Duodenal mucosa (tissue), 2 donors: ENCODE results near the gene GABBR2.

ENCODE experiments used
- H3K27ac ChIP-seq: one replicate; pipeline ENCODE4 v1.7.0; 2013; ENCODE audit warnings: low read depth, low read length
- H3K27me3 ChIP-seq, 2 donors: one replicate each; pipeline ENCODE4 v1.7.0; 2013; ENCODE audit warnings: low read length in 2 of 2, control low read depth in 1 of 2; ENCODE audit not compliant: insufficient read depth in 2 of 2, control insufficient read depth in 1 of 2
- H3K36me3 ChIP-seq, 2 donors: one replicate each; pipeline ENCODE4 v1.7.0; 2013; ENCODE audit warnings: low read length in 2 of 2, control low read depth in 1 of 2; ENCODE audit not compliant: insufficient read depth in 2 of 2, control insufficient read depth in 1 of 2
- H3K4me1 ChIP-seq, 2 donors: one replicate each; pipeline ENCODE4 v1.7.0; 2013; ENCODE audit warnings: low read length in 2 of 2, control low read depth in 1 of 2; ENCODE audit not compliant: insufficient read depth in 2 of 2, control insufficient read depth in 1 of 2
- H3K4me3 ChIP-seq, 2 donors: one replicate each; pipeline ENCODE4 v1.7.0; 2013; ENCODE audit warnings: low read length in 2 of 2, low read depth in 1 of 2
- H3K9ac ChIP-seq, 2 donors: one replicate each; pipeline ENCODE4 v1.7.0; 2013; ENCODE audit warnings: low read length in 2 of 2, low read depth in 1 of 2
- H3K9me3 ChIP-seq, 2 donors: one replicate each; pipeline ENCODE4 v1.7.0; 2013; ENCODE audit warnings: low read length in 2 of 2, control low read depth in 1 of 2; ENCODE audit not compliant: control insufficient read depth in 1 of 2

Gene GABBR2

DNA sequence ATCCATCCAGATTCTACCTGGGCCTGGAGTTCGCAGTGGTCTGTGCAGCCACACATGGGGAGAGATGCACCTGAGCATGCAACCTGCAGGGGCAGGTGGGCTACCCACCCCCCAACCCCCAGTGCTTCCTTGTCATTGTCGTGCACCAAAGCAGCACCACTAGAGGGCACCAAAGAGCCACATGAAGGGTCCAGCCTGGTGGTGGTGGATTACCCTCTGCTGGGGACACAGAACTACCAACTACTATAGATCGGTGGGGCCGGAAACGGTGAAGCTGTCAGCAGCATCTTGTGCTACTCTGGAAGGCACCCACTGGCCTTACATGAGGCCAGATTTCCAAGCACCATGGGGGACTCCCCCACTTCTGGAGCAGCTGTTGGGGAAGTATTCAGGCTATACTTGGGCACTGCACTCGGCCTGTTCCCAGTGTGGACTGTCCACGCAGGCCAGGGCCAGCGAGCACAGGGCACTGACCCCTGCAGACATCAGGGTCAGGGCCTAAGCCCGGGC, 393.1 kb downstream of the GABBR2 start:
- Histone ChIP-seq H3K4me3 (no peak overlapping the region), H3K27ac (no peak overlapping the region)

DNA sequence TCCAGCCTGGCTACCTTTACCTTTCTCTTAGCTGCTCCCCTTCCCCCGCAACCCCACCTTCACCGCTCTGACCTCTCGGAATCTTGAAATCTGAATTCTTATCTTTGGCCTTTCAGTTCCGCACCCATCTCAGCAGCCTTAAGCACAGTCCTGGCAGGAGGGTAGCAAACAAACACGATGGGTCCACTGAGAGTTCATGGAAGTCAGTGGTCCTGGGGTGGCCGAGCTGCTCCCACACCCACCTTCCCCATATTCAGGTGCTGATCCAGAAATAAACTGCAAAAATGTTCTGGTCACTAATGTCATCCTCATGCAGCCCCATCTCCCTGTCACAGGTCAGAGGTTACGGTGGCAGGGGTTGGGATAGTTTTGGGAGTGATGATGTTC, 393.7 kb downstream of the GABBR2 start:
- no peaks in the 10 kb centered on the region for H3K36me3 ChIP-seq
- H3K9ac ChIP-seq = no peak overlapping the region
- H3K27me3 ChIP-seq = no peaks in the 10 kb centered on the region
- H3K4me3 ChIP-seq = no peak overlapping the region
- no peak overlapping the region for H3K27ac ChIP-seq
- no peaks in the 10 kb centered on the region for H3K4me1 ChIP-seq
- no peaks in the 10 kb centered on the region for H3K9me3 ChIP-seq

More for the DNA sequence above, 393.1 kb downstream of the GABBR2 start:
- Histone ChIP-seq H3K27me3 (no peaks in the 10 kb centered on the region), H3K4me1 (no peaks in the 10 kb centered on the region), H3K9ac (no peak overlapping the region), H3K9me3 (no peaks in the 10 kb centered on the region), H3K36me3 (no peaks in the 10 kb centered on the region)

GRCh38 chr9:98314381-98315066, 394.2 kb downstream of the GABBR2 start:
- Histone ChIP-seq H3K9me3 (no peaks in the 10 kb centered on the region), H3K27me3 (no peaks in the 10 kb centered on the region), H3K9ac (no peak overlapping the region), H3K27ac (no peak overlapping the region), H3K36me3 (no peaks in the 10 kb centered on the region), H3K4me3 (no peak overlapping the region), H3K4me1 (no peaks in the 10 kb centered on the region)

DNA sequence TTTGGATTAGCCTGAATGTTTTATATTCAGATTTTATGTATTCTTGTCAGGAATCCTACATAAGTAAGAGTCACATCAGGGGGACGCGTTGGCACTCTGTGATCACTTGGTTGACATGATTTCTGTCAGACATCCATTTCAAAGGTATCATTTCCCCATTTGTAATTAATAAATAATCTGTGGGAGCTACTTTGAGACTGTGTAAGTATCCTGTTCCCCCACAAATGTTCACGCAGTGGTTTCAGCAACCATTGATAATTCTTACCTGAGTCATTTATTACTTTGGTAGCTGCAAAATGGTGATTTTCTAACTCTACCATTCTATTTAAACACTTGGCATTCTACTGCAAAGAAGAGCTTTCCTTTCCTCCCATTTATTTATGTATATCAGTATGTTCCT, 396.4 kb downstream of the GABBR2 start:
- H3K36me3 ChIP-seq = no peaks in the 10 kb centered on the region
- no peak overlapping the region for H3K9ac ChIP-seq
- no peak overlapping the region for H3K4me3 ChIP-seq
- no peak overlapping the region for H3K27ac ChIP-seq
- no peaks in the 10 kb centered on the region for H3K9me3 ChIP-seq
- H3K27me3 ChIP-seq = no peaks in the 10 kb centered on the region
- no peaks in the 10 kb centered on the region for H3K4me1 ChIP-seq

DNA sequence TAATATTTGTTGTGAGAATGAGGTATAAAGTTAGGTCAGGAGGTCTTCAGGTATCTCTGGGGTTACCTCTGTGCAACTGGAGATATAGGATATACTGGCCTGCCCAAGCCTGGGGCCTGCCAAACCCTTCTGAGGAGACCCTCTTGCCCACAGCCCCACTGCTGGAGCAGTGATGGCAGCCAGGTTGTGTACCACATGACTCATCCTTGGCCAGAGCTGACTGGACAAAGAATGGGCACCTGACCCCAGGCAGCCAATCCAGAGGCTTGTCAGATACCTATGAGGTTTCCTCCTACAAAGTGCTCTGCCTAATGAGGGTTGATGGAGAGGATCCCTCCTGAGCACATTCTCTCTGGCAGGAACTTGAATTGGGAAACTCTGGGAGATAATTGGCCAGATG, 397.2 kb downstream of the GABBR2 start:
- no peaks in the 10 kb centered on the region for H3K4me1 ChIP-seq
- H3K27me3 ChIP-seq = no peaks in the 10 kb centered on the region
- H3K4me3 ChIP-seq = no peak overlapping the region
- H3K36me3 ChIP-seq = no peaks in the 10 kb centered on the region
- no peak overlapping the region for H3K9ac ChIP-seq
- no peak overlapping the region for H3K27ac ChIP-seq
- no peaks in the 10 kb centered on the region for H3K9me3 ChIP-seq

DNA sequence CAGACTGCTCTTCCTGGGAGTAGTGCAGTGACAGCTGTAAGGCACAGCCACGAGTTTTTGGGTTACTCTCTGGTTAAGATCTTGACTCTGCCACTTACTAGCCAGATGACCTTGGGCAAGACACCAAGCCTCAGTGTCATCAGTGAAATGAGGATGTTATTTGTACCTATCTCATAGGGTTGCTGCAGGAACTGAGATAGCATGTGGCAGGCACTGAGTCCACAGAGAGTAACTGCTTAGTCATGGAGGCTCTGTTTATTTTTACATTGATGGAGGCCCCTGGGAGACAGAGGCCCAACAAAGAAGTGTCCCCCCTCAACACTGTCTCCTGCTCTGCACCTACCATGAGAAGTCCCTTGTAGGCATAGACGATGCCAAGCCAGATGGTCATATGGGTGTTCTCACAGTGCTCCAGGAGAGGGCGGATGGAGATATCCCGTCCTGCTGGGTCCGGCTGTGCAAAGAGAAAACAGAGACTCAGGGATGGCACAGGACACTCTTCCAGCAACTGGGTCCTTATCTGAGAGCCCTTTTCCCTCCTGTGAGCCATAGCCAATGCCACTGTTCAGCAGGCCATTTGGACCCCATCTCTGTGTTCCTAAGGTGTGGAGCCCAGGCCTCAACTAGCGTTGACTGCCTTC, 397.9 kb downstream of the GABBR2 start:
- no peaks in the 10 kb centered on the region for H3K27me3 ChIP-seq
- no peak overlapping the region for H3K4me3 ChIP-seq
- no peaks in the 10 kb centered on the region for H3K36me3 ChIP-seq
- no peak overlapping the region for H3K9ac ChIP-seq
- no peak overlapping the region for H3K27ac ChIP-seq
- H3K9me3 ChIP-seq = no peaks in the 10 kb centered on the region
- H3K4me1 ChIP-seq = no peaks in the 10 kb centered on the region

DNA sequence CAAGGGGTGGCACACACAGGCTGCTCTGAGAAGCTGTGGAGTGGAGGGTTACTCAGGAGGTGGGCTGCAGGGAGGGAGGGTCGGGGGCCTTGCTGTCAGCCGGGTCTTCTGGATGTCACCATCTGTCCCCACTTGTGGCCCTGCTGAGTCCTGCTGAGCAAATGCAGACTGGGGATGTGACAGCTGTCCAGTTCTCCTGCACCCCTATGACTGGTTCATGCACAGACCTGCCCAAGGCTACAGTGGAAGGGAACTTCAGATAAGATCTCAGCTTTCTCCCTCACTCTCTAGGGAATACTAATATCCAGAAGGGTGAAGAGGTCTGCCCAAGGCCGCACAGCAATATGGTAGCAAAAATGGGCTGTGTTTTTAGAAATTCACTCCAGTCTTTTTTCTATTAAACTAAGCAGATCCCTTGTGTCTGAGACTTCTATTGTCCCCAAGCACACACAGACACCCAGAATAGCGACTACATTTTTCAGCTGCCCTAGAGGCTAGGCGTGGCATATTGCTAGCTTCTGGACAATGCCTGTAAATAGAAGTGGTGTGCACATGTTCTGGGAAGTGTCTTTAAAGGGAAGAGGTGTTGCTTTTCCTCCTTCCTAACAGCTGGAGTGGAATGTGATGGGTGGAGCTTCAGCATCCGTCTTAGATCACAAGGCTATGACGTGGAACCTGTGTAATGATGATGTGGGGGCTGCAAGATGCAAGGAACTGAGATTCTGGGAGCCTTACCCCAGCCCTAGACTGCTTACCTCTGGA, 402.2 kb downstream of the GABBR2 start:
- H3K4me3 ChIP-seq = no peak overlapping the region
- H3K9me3 ChIP-seq = no peaks in the 10 kb centered on the region
- H3K9ac ChIP-seq = no peak overlapping the region
- no peaks in the 10 kb centered on the region for H3K4me1 ChIP-seq
- H3K27me3 ChIP-seq = no peaks in the 10 kb centered on the region
- no peaks in the 10 kb centered on the region for H3K36me3 ChIP-seq
- H3K27ac ChIP-seq = no peak overlapping the region

DNA sequence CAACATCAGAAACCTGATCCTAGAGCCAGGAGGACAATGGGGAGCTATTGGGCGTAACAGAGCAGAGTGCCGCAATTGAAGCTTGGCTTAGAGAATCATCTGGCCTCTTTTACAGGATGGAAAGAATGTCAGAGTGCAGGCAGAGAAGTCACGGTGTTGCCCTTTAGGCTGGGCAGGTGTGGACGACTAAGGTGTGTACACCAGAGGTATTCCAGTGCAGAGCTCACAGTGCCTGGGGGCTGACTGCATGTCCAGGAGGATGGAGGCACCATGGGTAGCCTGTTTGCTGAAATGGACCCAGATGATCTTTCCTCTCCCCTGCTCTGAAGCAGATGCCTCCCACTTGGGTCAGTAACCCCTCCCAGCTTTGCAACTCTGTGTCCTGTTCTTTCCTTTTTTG, 404.4 kb downstream of the GABBR2 start:
- Histone ChIP-seq H3K27me3 (no peaks in the 10 kb centered on the region), H3K9ac (no peak overlapping the region), H3K36me3 (no peaks in the 10 kb centered on the region), H3K27ac (no peak overlapping the region), H3K4me1 (no peaks in the 10 kb centered on the region), H3K4me3 (no peak overlapping the region), H3K9me3 (no peaks in the 10 kb centered on the region)

- Histone ChIP-seq H3K27me3 (no peaks in the 10 kb centered on the region), H3K9me3 (no peaks in the 10 kb centered on the region), H3K4me1 (no peaks in the 10 kb centered on the region), H3K27ac (no peak overlapping the region), H3K4me3 (no peak overlapping the region), H3K36me3 (no peaks in the 10 kb centered on the region), H3K9ac (no peak overlapping the region)
Measured at GRCh38 chr9:98303633-98304125, 405.1 kb downstream of the GABBR2 start.
